ENCODE data around the gene RCE1.

DNA sequence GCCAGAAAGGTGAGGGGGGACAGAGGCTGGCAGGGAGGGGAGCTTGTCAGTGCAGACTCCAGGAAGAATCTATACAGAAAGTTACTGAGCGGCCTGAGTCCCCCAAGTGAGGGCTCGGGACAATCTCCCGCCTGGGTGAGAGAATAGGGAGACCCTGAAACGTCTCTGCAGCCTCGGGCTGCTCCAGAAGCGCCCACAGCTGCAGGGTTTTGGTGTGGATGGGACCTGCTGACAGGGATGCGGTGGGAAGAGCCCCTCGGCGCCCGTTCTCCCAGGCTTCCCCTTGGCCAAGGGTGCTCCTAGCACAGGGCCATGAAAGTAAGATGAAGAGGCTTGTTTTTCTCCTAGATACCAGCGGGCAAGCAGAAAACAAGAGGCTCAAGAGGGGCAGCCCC lies 743 bp upstream of the RCE1 start:
- TF ChIP-seq EZH2 (IDR thresholded peaks at IDR 0.05; ENCODE audit: low read length, missing control alignments) = no peak
- TF ChIP-seq, protein P1, sequence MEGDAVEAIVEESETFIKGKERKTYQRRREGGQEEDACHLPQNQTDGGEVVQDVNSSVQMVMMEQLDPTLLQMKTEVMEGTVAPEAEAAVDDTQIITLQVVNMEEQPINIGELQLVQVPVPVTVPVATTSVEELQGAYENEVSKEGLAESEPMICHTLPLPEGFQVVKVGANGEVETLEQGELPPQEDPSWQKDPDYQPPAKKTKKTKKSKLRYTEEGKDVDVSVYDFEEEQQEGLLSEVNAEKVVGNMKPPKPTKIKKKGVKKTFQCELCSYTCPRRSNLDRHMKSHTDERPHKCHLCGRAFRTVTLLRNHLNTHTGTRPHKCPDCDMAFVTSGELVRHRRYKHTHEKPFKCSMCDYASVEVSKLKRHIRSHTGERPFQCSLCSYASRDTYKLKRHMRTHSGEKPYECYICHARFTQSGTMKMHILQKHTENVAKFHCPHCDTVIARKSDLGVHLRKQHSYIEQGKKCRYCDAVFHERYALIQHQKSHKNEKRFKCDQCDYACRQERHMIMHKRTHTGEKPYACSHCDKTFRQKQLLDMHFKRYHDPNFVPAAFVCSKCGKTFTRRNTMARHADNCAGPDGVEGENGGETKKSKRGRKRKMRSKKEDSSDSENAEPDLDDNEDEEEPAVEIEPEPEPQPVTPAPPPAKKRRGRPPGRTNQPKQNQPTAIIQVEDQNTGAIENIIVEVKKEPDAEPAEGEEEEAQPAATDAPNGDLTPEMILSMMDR (conservative IDR thresholded peaks at IDR 0.05 in 1 of 2, IDR thresholded peaks at IDR 0.05 in 1 of 2; ENCODE audit: low read depth in 1 of 2, low read length in 2 of 2) = no peak

Data from fibroblast of lung (primary cell).